ENCODE measurements around the gene HEATR9.

DNA sequence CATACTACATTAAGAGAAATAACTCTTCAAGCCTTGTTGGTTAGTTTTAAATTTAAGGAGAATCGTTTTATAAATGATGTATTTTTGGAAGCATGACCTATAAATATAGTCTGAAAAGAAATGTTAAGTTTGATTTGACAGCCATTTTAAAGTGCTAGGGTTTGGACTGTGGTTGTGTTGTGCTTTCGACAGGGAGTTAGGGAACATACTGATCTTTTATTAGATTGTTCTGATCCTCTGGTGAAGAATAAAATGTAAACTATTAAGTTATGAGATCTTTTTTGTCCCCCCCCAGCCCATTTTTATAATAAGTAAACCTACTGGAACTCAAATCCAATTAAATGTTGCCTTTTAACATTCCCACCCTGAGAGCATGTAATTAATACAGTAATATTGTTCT lies 47.4 kb downstream of the HEATR9 start:
- TF ChIP-seq EZH2phosphoT487 (IDR thresholded peaks at IDR 0.05; ENCODE audit: low read depth), result no peak
- TF ChIP-seq, protein P1, sequence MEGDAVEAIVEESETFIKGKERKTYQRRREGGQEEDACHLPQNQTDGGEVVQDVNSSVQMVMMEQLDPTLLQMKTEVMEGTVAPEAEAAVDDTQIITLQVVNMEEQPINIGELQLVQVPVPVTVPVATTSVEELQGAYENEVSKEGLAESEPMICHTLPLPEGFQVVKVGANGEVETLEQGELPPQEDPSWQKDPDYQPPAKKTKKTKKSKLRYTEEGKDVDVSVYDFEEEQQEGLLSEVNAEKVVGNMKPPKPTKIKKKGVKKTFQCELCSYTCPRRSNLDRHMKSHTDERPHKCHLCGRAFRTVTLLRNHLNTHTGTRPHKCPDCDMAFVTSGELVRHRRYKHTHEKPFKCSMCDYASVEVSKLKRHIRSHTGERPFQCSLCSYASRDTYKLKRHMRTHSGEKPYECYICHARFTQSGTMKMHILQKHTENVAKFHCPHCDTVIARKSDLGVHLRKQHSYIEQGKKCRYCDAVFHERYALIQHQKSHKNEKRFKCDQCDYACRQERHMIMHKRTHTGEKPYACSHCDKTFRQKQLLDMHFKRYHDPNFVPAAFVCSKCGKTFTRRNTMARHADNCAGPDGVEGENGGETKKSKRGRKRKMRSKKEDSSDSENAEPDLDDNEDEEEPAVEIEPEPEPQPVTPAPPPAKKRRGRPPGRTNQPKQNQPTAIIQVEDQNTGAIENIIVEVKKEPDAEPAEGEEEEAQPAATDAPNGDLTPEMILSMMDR (IDR thresholded peaks at IDR 0.05; ENCODE audit: low read depth, low read length), result no peak
